K562 (cell line): Measurements from ENCODE around the gene C15orf61. TPM values are rescaled to one million over a fixed set of nuclear protein-coding genes. Genes with fewer than 3 reads are reported as not detected.

Experiments
- CREBBP ChIP-seq: IDR thresholded peaks from one replicate; pipeline ENCODE4 v1.6.1; 2012; ENCODE audit warnings: low read depth, mild to moderate bottlenecking, control low read depth, inconsistent platforms, low read length
- DPF2 ChIP-seq: fragments of 450-650 bp; IDR thresholded peaks from 2 replicates; pipeline ENCODE4 v1.6.1; 2016
- FOXK2 ChIP-seq, 2 experiments: fragments of 450-650 bp; IDR thresholded peaks in 1 of 2; conservative IDR thresholded peaks in 1 of 2; 2 replicates each; pipeline ENCODE4 v1.6.1; 2016; ENCODE audit warnings: low read depth in 2 of 2, mild to moderate bottlenecking in 1 of 2
- HDAC1 ChIP-seq, 2 experiments: fragments of 450-650 bp; IDR thresholded peaks; 2 replicates each; pipeline ENCODE4 v1.6.1; 2016 to 2017; ENCODE audit warnings: inconsistent platforms in 1 of 2, mild to moderate bottlenecking in 1 of 2, moderate library complexity in 1 of 2
- HMG20A ChIP-seq: fragments of 450-650 bp; formaldehyde crosslinking; conservative IDR thresholded peaks from 2 replicates; pipeline ENCODE4 v1.4.0; 2020; ENCODE audit warnings: mild to moderate bottlenecking, mixed read lengths
- KAT2B ChIP-seq: IDR thresholded peaks from one replicate; pipeline ENCODE4 v1.6.1; 2012; ENCODE audit warnings: low read depth, mild to moderate bottlenecking, control low read depth, inconsistent platforms, low read length, moderate library complexity
- NCOR1 ChIP-seq: fragments of 450-650 bp; IDR thresholded peaks from 2 replicates; pipeline ENCODE4 v1.6.1; 2016; ENCODE audit warnings: mild to moderate bottlenecking, moderate library complexity
- NFYB ChIP-seq: IDR thresholded peaks from 2 replicates; pipeline ENCODE4 v1.6.1; 2011; ENCODE audit warnings: mild to moderate bottlenecking, moderate library complexity; ENCODE audit not compliant: insufficient read length; ENCODE audit errors: extremely low read depth
- SMARCE1 ChIP-seq: fragments of 450-650 bp; IDR thresholded peaks from 2 replicates; pipeline ENCODE4 v1.7.1; 2016; ENCODE audit warnings: mild to moderate bottlenecking
- YY1 ChIP-seq, 3 experiments: IDR thresholded peaks; 2 replicates each; pipeline ENCODE4 v1.6.1; 2011; ENCODE audit warnings: low read length in 2 of 3, mild to moderate bottlenecking in 2 of 3, moderate library complexity in 2 of 3, borderline replicate concordance in 1 of 3, control low read depth in 1 of 3, low read depth in 1 of 3; ENCODE audit not compliant: insufficient read depth in 3 of 3, insufficient replicate concordance in 2 of 3, control insufficient read depth in 1 of 3, insufficient read length in 1 of 3; ENCODE audit errors: extremely low read depth in 1 of 3
- ZBTB12 ChIP-seq: fragments of 250-450 bp; sonication (Bioruptor Pico); IDR thresholded peaks from 2 replicates; pipeline ENCODE4 v1.4.0; 2020
- ZBTB9 ChIP-seq: fragments of 450-650 bp; formaldehyde crosslinking; IDR thresholded peaks from 2 replicates; pipeline ENCODE4 v1.4.0; 2020; ENCODE audit warnings: mild to moderate bottlenecking, moderate library complexity
- ZNF143 ChIP-seq: sonication (generic); formaldehyde crosslinking; IDR thresholded peaks from 2 replicates; pipeline ENCODE4 v1.9.0; 2022; ENCODE audit warnings: mild to moderate bottlenecking, missing genetic modification reagents
- ZNF41 ChIP-seq: fragments of 250-450 bp; sonication (Bioruptor Pico); conservative IDR thresholded peaks from 2 replicates; pipeline ENCODE4 v1.4.0; 2020; ENCODE audit warnings: mild to moderate bottlenecking
- ZNF444 ChIP-seq: fragments of 250-450 bp; sonication (Bioruptor Pico); IDR thresholded peaks from 2 replicates; pipeline ENCODE4 v1.4.0; 2020; ENCODE audit warnings: mild to moderate bottlenecking, moderate library complexity
- polyA plus RNA-seq, 8 experiments: library from polyadenylated mRNA; depleted of rRNA in 4 of 8; stranded (reverse) in 5 of 8; unstranded in 3 of 8; fragments of >200 nt; fragmentation: Nextera tagmentation in 2 of 8; fragmentation: Illumina TruSeq in 1 of 8; extraction: Ambion mirVana in 2 of 8; extraction: Trizol in 1 of 8; gene quantifications; 2 replicates each; pipeline versions ENCODE4 v1.2.1 to v1.2.3, GENCODE V29; 2011 to 2014; ENCODE audit warnings: inconsistent platforms in 1 of 8, missing spikeins in 1 of 8
- total RNA-seq, 7 experiments: library from RNA; depleted of rRNA in 6 of 7; stranded (reverse); fragments of >200 nt in 6 of 7; fragmentation: Illumina TruSeq in 2 of 7; extraction: Trizol in 2 of 7; gene quantifications; 2 replicates each; pipeline versions ENCODE4 v1.2.1 to v1.2.3, GENCODE V29; 2011 to 2021; ENCODE audit warnings: low replicate concordance in 1 of 7
- TF ChIP-seq, protein P1 (sequence below), 2 experiments: fragments of 450-650 bp; IDR thresholded peaks; 2 replicates each; pipeline ENCODE4 v1.6.1; 2016
- TF ChIP-seq, protein P2 (sequence below), 3 experiments: fragments of 200-800 bp in 1 of 3; sonication (Bioruptor generic) in 1 of 3; sonication (generic) in 1 of 3; formaldehyde crosslinking in 1 of 3; IDR thresholded peaks; 2 replicates each; pipeline versions ENCODE4 v1.6.1 to v1.8.0; 2016 to 2022; ENCODE audit warnings: mild to moderate bottlenecking in 2 of 3, missing compliant biosample characterization in 2 of 3, missing genetic modification characterization in 2 of 3, missing genetic modification reagents in 1 of 3

The C15orf61 gene
- total and polyA plus RNA-seq, 9 of the 15 experiments (the other 6 are each of a cell fraction or from before 2014, with no cell fraction given) = 1.6 to 10.5 (median 4.3) TPM

GRCh38 chr15:67543348-67543718, 22.4 kb downstream of the C15orf61 start (continued):
- no peak for TF ChIP-seq ZNF444 (CRISPR knock-in tag)
- TF ChIP-seq FOXK2 (conservative IDR thresholded peaks at IDR 0.05 in 1 of 2, IDR thresholded peaks at IDR 0.05 in 1 of 2; ENCODE audit: low read depth in 2 of 2) = 0 out of 4 replicates have a peak, but pooled peaks of 1 of the 2 experiments have one; percentile 3
- TF ChIP-seq, protein P1, sequence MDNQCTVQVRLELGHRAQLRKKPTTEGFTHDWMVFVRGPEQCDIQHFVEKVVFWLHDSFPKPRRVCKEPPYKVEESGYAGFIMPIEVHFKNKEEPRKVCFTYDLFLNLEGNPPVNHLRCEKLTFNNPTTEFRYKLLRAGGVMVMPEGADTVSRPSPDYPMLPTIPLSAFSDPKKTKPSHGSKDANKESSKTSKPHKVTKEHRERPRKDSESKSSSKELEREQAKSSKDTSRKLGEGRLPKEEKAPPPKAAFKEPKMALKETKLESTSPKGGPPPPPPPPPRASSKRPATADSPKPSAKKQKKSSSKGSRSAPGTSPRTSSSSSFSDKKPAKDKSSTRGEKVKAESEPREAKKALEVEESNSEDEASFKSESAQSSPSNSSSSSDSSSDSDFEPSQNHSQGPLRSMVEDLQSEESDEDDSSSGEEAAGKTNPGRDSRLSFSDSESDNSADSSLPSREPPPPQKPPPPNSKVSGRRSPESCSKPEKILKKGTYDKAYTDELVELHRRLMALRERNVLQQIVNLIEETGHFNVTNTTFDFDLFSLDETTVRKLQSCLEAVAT (IDR thresholded peaks at IDR 0.05) = no peak
- no peak for TF ChIP-seq ZBTB12 (CRISPR knock-in tag)
- no peak for TF ChIP-seq DPF2
- TF ChIP-seq SMARCE1 = no peak
- TF ChIP-seq HMG20A (CRISPR knock-in tag) = no peak
- no peak for TF ChIP-seq NFYB
- TF ChIP-seq CREBBP = no peak
- no peak for TF ChIP-seq ZNF41 (CRISPR knock-in tag)
- no peak for TF ChIP-seq KAT2B
- peak in 1 of 3 experiments; percentile 68 for TF ChIP-seq YY1 (IDR thresholded peaks at IDR 0.05; ENCODE audit: borderline replicate concordance in 1 of 3, control insufficient read depth in 1 of 3, extremely low read depth in 1 of 3, insufficient read depth in 3 of 3, insufficient read length in 1 of 3, insufficient replicate concordance in 2 of 3, low read depth in 1 of 3, low read length in 2 of 3)
- TF ChIP-seq, protein P2, sequence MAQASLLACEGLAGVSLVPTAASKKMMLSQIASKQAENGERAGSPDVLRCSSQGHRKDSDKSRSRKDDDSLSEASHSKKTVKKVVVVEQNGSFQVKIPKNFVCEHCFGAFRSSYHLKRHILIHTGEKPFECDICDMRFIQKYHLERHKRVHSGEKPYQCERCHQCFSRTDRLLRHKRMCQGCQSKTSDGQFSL (CRISPR knock-in tag; IDR thresholded peaks at IDR 0.05) = 0 out of 2 replicates have a peak, but pooled peaks have one; percentile 9
- TF ChIP-seq, protein P2 (tag; IDR thresholded peaks at IDR 0.05) = no peak
- no peak for TF ChIP-seq ZBTB9 (CRISPR knock-in tag)
- no peak for TF ChIP-seq NCOR1
- TF ChIP-seq HDAC1 (IDR thresholded peaks at IDR 0.05) = 0 out of 4 replicates have a peak, but pooled peaks of 1 of the 2 experiments have one; percentile 4
- TF ChIP-seq ZNF143 (CRISPR knock-in tag) = no peak
